CD4-positive, CD25-positive, alpha-beta regulatory T cell (primary cell): ENCODE results near the gene ZDHHC14. TPM values are rescaled to one million over a fixed set of nuclear protein-coding genes. Genes with fewer than 3 reads are reported as not detected.
"Not testable (repeated sequence)": the region's sequence is repeated elsewhere in the genome, so short reads cannot be mapped to it uniquely, and the experiment has no call there.

Experiments
- ATAC-seq, 2 donors: fragments of 150-1000 bp; cut with Tn5 transposase; one replicate each; pipeline ENCODE4 v1.10.0; 2021; ENCODE audit warnings: low read depth in 2 of 2, moderate number of reproducible peaks in 2 of 2, moderate library complexity in 1 of 2
- DNase-seq, 3 donors: peaks; one replicate each; pipeline versions ENCODE4 v3.0.0 to v3.0.0-alpha.2; 2012 to 2022; ENCODE audit warnings: mixed read lengths in 1 of 3
- H3K27ac ChIP-seq: one replicate; pipeline ENCODE4 v1.7.0; 2013; ENCODE audit warnings: mild to moderate bottlenecking, low read length; ENCODE audit not compliant: insufficient read depth, poor library complexity, severe bottlenecking
- H3K27me3 ChIP-seq: one replicate; pipeline ENCODE4 v1.7.0; 2013; ENCODE audit warnings: low read length; ENCODE audit not compliant: control insufficient read depth, insufficient read depth
- H3K36me3 ChIP-seq: one replicate; pipeline ENCODE4 v1.7.0; 2013; ENCODE audit warnings: mild to moderate bottlenecking, low read length, moderate library complexity; ENCODE audit not compliant: control insufficient read depth, insufficient read depth
- H3K4me1 ChIP-seq: 2 replicates; pipeline ENCODE4 v1.7.0; 2013; ENCODE audit warnings: mild to moderate bottlenecking, low read length; ENCODE audit not compliant: insufficient read depth, control insufficient read depth, poor library complexity, severe bottlenecking
- H3K4me3 ChIP-seq: one replicate; pipeline ENCODE4 v1.7.0; 2013; ENCODE audit warnings: low read depth, mild to moderate bottlenecking, low read length, moderate library complexity
- H3K9me3 ChIP-seq, 2 experiments: 1 replicate in 1 of 2; 2 replicates in 1 of 2; pipeline ENCODE4 v1.7.0; 2013; ENCODE audit warnings: low read length in 2 of 2, mild to moderate bottlenecking in 1 of 2, moderate library complexity in 1 of 2; ENCODE audit not compliant: control insufficient read depth in 2 of 2
- H3K27ac Mint-ChIP-seq, 3 donors: one replicate each; pipeline ENCODE4 v1.8.0; 2020 to 2022; ENCODE audit warnings: mild to moderate bottlenecking in 3 of 3, mixed read lengths in 3 of 3, moderate library complexity in 2 of 3
- H3K27me3 Mint-ChIP-seq: one replicate; pipeline ENCODE4 v1.8.0; 2022; ENCODE audit warnings: mild to moderate bottlenecking, mixed read lengths
- H3K36me3 Mint-ChIP-seq: one replicate; pipeline ENCODE4 v1.8.0; 2020; ENCODE audit warnings: mixed read lengths
- H3K4me1 Mint-ChIP-seq, 4 donors: one replicate each; pipeline ENCODE4 v1.8.0; 2020 to 2022; ENCODE audit warnings: mixed read lengths in 4 of 4, mild to moderate bottlenecking in 1 of 4
- H3K4me3 Mint-ChIP-seq, 4 donors: one replicate each; pipeline ENCODE4 v1.8.0; 2020 to 2022; ENCODE audit warnings: mild to moderate bottlenecking in 4 of 4, mixed read lengths in 4 of 4, moderate library complexity in 3 of 4
- H3K9me3 Mint-ChIP-seq, 7 donors: one replicate each; pipeline ENCODE4 v1.8.0; 2020 to 2022; ENCODE audit warnings: mixed read lengths in 7 of 7, mild to moderate bottlenecking in 3 of 7, moderate library complexity in 2 of 7
- polyA plus RNA-seq, 4 donors: library from polyadenylated mRNA; unstranded; fragments of 300-500 nt; fragmentation: Illumina TruSeq; gene quantifications; one replicate each; pipeline ENCODE4 v1.2.3, GENCODE V29; 2021
- total RNA-seq: library from RNA; stranded (reverse); gene quantifications from one replicate; pipeline ENCODE4 v1.2.3, GENCODE V29; 2022

ZDHHC14 gene
- total and polyA plus RNA-seq, 5 donors from 2014 or later: 0.29 to 4.2 (median 1.0) TPM

- H3K9me3 Mint-ChIP-seq: no peaks in the 10 kb centered on the region
- Histone ChIP-seq H3K4me1 (peaks cover 4% of the 10 kb centered on the region), H3K27ac (no peak overlapping the region), H3K4me3 (no peak overlapping the region), H3K36me3 (no peaks in the 10 kb centered on the region), H3K27me3 (no peaks in the 10 kb centered on the region), H3K9me3 (no peaks in the 10 kb centered on the region)
- H3K4me1 Mint-ChIP-seq: peaks cover 5 to 27% (median 8%) of the 10 kb centered on the region in 4 donors
- peak in 1 of 3 donors; percentile 80 for DNase-seq
- no peaks in the 10 kb centered on the region for H3K36me3 Mint-ChIP-seq
- ATAC-seq: no peak
- no peaks in the 10 kb centered on the region for H3K27me3 Mint-ChIP-seq
- H3K27ac Mint-ChIP-seq: peak overlapping the region in 2 of 3 donors; percentile 42 to 66
- no peak overlapping the region for H3K4me3 Mint-ChIP-seq
These were observed 75.5 kb downstream of the ZDHHC14 start for GRCh38 chr6:157456524-157456829.

- Histone ChIP-seq H3K36me3 (no peaks in the 10 kb centered on the region), H3K27me3 (no peaks in the 10 kb centered on the region), H3K4me3 (no peak overlapping the region), H3K27ac (no peak overlapping the region), H3K9me3 (no peaks in the 10 kb centered on the region), H3K4me1 (peaks cover 4% of the 10 kb centered on the region)
- Mint-ChIP-seq H3K4me3 (no peak overlapping the region), H3K9me3 (no peaks in the 10 kb centered on the region), H3K27me3 (no peaks in the 10 kb centered on the region), H3K4me1 (peaks cover 5 to 27% (median 8%) of the 10 kb centered on the region in 4 donors), H3K36me3 (no peaks in the 10 kb centered on the region), H3K27ac (no peak overlapping the region)
- ATAC-seq (no peak), DNase-seq (no peak)
These were observed 76.8 kb downstream of the ZDHHC14 start for GRCh38 chr6:157457787-157458186.

GRCh38 chr6:157459327-157459726 lies 78.3 kb downstream of the ZDHHC14 start:
- H3K27ac Mint-ChIP-seq: no peak overlapping the region
- ATAC-seq (no peak), DNase-seq (no peak)
- H3K27me3 ChIP-seq: no peaks in the 10 kb centered on the region
- no peaks in the 10 kb centered on the region for H3K36me3 ChIP-seq
- peaks cover 5 to 27% (median 8%) of the 10 kb centered on the region in 4 donors for H3K4me1 Mint-ChIP-seq
- H3K4me1 ChIP-seq: peaks cover 4% of the 10 kb centered on the region
- H3K9me3 ChIP-seq: no peaks in the 10 kb centered on the region
- H3K27me3 Mint-ChIP-seq: no peaks in the 10 kb centered on the region
- no peak overlapping the region for H3K4me3 Mint-ChIP-seq
- no peaks in the 10 kb centered on the region for H3K36me3 Mint-ChIP-seq
- H3K27ac ChIP-seq: no peak overlapping the region
- H3K9me3 Mint-ChIP-seq: no peaks in the 10 kb centered on the region
- H3K4me3 ChIP-seq: no peak overlapping the region

- no peak for DNase-seq
- Mint-ChIP-seq H3K4me3 (no peak overlapping the region), H3K27ac (peak overlapping the region in 2 of 3 donors; percentile 5 to 17), H3K9me3 (no peaks in the 10 kb centered on the region), H3K36me3 (no peaks in the 10 kb centered on the region), H3K27me3 (no peaks in the 10 kb centered on the region), H3K4me1 (peaks cover 5 to 32% (median 8%) of the 10 kb centered on the region in 4 donors)
- no peaks in the 10 kb centered on the region for H3K36me3 ChIP-seq
- H3K27me3 ChIP-seq: no peaks in the 10 kb centered on the region
- ATAC-seq: no peak
- no peaks in the 10 kb centered on the region for H3K9me3 ChIP-seq
- H3K27ac ChIP-seq: no peak overlapping the region
- no peak overlapping the region for H3K4me3 ChIP-seq
- H3K4me1 ChIP-seq: peaks cover 4% of the 10 kb centered on the region
These were observed 79.4 kb downstream of the ZDHHC14 start for GRCh38 chr6:157460182-157460999.

GRCh38 chr6:157461000-157461915 lies 80.3 kb downstream of the ZDHHC14 start:
- Mint-ChIP-seq H3K4me3 (no peak overlapping the region), H3K27ac (peak overlapping the region in 2 of 3 donors; percentile 5 to 17), H3K9me3 (no peaks in the 10 kb centered on the region), H3K27me3 (no peaks in the 10 kb centered on the region), H3K4me1 (peaks cover 4 to 26% (median 6%) of the 10 kb centered on the region in 4 donors), H3K36me3 (no peaks in the 10 kb centered on the region)
- ATAC-seq (peak; percentile 28 to 34), DNase-seq (peak in 1 of 3 donors; percentile 52)
- no peaks in the 10 kb centered on the region for H3K27me3 ChIP-seq
- H3K4me3 ChIP-seq: no peak overlapping the region
- H3K4me1 ChIP-seq: peaks cover 3% of the 10 kb centered on the region
- H3K36me3 ChIP-seq: no peaks in the 10 kb centered on the region
- H3K27ac ChIP-seq: no peak overlapping the region
- H3K9me3 ChIP-seq: no peaks in the 10 kb centered on the region

GRCh38 chr6:157462956-157463742 lies 82.2 kb downstream of the ZDHHC14 start:
- H3K4me1 ChIP-seq: no peaks in the 10 kb centered on the region
- ATAC-seq: no peak
- H3K27me3 ChIP-seq: no peaks in the 10 kb centered on the region
- Mint-ChIP-seq H3K27me3 (no peaks in the 10 kb centered on the region), H3K27ac (peak overlapping the region in 1 of 3 donors; percentile 12), H3K9me3 (no peaks in the 10 kb centered on the region), H3K4me1 (peaks cover 0 to 19% (median 2%) of the 10 kb centered on the region in 4 donors), H3K36me3 (no peaks in the 10 kb centered on the region), H3K4me3 (no peak overlapping the region)
- H3K36me3 ChIP-seq: no peaks in the 10 kb centered on the region
- no peak overlapping the region for H3K27ac ChIP-seq
- no peak overlapping the region for H3K4me3 ChIP-seq
- DNase-seq: no peak
- H3K9me3 ChIP-seq: no peaks in the 10 kb centered on the region

- DNase-seq, H3K27me3 Mint-ChIP-seq, H3K9me3 ChIP-seq, H3K9me3 Mint-ChIP-seq, H3K27me3 ChIP-seq, H3K27ac ChIP-seq, H3K36me3 ChIP-seq, H3K36me3 Mint-ChIP-seq, H3K4me3 ChIP-seq, H3K4me3 Mint-ChIP-seq, ATAC-seq, H3K4me1 ChIP-seq, H3K27ac Mint-ChIP-seq: not testable (repeated sequence)
- H3K4me1 Mint-ChIP-seq: peaks cover 0 to 19% (median 2%) of the 10 kb centered on the region in 4 donors
These were observed 82.7 kb downstream of the ZDHHC14 start for GRCh38 chr6:157463743-157464135.
